ENCODE measurements around the gene LRRC71.

DNA sequence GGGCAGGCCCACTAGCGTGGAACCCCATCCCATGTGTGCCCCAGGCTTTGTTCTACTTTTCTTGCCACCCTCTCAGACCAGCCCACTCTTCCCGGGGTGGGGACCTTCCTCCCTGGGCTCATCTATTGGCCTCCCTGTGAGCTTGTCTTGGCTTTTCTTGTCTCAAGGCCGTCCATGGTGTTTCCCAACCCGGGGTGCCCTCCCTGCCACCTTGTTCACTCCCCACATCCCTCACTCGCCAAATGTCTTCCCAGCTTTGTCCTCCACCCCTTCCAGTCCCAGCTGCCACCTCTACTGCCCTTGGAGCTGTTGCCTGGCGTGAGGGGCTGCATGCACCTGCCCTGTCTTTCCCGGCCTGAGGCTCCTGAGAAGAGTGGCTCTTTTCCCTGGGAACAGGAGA is 18.4 kb downstream of the LRRC71 start:
- TF ChIP-seq, protein P1, sequence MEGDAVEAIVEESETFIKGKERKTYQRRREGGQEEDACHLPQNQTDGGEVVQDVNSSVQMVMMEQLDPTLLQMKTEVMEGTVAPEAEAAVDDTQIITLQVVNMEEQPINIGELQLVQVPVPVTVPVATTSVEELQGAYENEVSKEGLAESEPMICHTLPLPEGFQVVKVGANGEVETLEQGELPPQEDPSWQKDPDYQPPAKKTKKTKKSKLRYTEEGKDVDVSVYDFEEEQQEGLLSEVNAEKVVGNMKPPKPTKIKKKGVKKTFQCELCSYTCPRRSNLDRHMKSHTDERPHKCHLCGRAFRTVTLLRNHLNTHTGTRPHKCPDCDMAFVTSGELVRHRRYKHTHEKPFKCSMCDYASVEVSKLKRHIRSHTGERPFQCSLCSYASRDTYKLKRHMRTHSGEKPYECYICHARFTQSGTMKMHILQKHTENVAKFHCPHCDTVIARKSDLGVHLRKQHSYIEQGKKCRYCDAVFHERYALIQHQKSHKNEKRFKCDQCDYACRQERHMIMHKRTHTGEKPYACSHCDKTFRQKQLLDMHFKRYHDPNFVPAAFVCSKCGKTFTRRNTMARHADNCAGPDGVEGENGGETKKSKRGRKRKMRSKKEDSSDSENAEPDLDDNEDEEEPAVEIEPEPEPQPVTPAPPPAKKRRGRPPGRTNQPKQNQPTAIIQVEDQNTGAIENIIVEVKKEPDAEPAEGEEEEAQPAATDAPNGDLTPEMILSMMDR (conservative IDR thresholded peaks at IDR 0.05 in 1 of 2, IDR thresholded peaks at IDR 0.05 in 1 of 2; ENCODE audit: extremely low read depth in 1 of 2, insufficient read depth in 1 of 2, low read depth in 1 of 2, low read length in 2 of 2) = no peak
- no peak for TF ChIP-seq EZH2 (IDR thresholded peaks at IDR 0.05; ENCODE audit: borderline replicate concordance, low read length)

All from mammary epithelial cell (primary cell).